ENCODE measurements around the gene SH3PXD2B. TPM values are rescaled to one million over a fixed set of nuclear protein-coding genes. Genes with fewer than 3 reads are reported as not detected.

The SH3PXD2B gene
- total and polyA plus RNA-seq, 2 of the 4 experiments (the other 2 are of a cell fraction), result 8.2 to 14.4 TPM

- dilution Hi-C loops (cut with HindIII; ENCODE audit: low sequenced_read_pairs, unreplicated experiment), result no loop called here
- no peak overlapping the region for H2BK5ac ChIP-seq (ENCODE audit: low read depth, low read length, poor library complexity, severe bottlenecking)
- no peaks in the 10 kb centered on the region for H3K36me3 ChIP-seq (ENCODE audit: control insufficient read depth, insufficient read depth, low read length)
- H2AFZ ChIP-seq (replicated peaks; ENCODE audit: low read length, poor library complexity), result no peak overlapping the region
- intact Hi-C loops (cut with micrococcal nuclease), result no loop called here
- CTCF ChIA-PET, result no interaction called here
- H3K14ac ChIP-seq (replicated peaks; ENCODE audit: low read depth, low read length), result no peak overlapping the region
- no peak overlapping the region for H3K56ac ChIP-seq (ENCODE audit: extremely low read depth, insufficient read depth, low read length)
- H3K27ac ChIP-seq (ENCODE audit: insufficient read depth, low read length), result no peak overlapping the region
- peaks cover 49% of the 10 kb centered on the region for H3K27me3 ChIP-seq (ENCODE audit: control insufficient read depth, insufficient read depth, low read length)
- no peak overlapping the region for H4K91ac ChIP-seq (ENCODE audit: insufficient read depth, low read depth, low read length)
- no peak for TF ChIP-seq USF2 (IDR thresholded peaks at IDR 0.05; ENCODE audit: low read depth, low read length)
- no TSS peak for BruUV-seq (replicated peaks)
- no peaks in the 10 kb centered on the region for H4K20me1 ChIP-seq (ENCODE audit: insufficient read depth, low read length)
- DNase-seq, result no peak
- no peak overlapping the region for H3K18ac ChIP-seq (ENCODE audit: low read depth, low read length)
- H2AK9ac ChIP-seq (replicated peaks; ENCODE audit: low read depth, low read length, poor library complexity), result no peak overlapping the region
- WGBS, 2 experiments (ENCODE audit: extremely low coverage in 2 of 2, insufficient read length in 1 of 2), result 60% methylated on average over 1 of the region's 8 CpGs; no CpG with 5 or more reads in 1 of the 2 experiments
- POLR2A ChIA-PET (ENCODE audit: unreplicated experiment), result no interaction called here
- H3K4me3 ChIP-seq (ENCODE audit: insufficient read depth, low read depth, low read length), result no peak overlapping the region
- H2AK5ac ChIP-seq (ENCODE audit: low read depth, low read length), result no peak overlapping the region
- H3K9me3 ChIP-seq (ENCODE audit: control insufficient read depth, insufficient read depth, low read length), result no peaks in the 10 kb centered on the region
- H3K9ac ChIP-seq (ENCODE audit: low read depth, low read length), result no peak overlapping the region
- H2BK15ac ChIP-seq (ENCODE audit: low read depth, low read length), result no peak overlapping the region
- ATAC-seq (ENCODE audit: low read depth), result no peak
- H3K9me1 ChIP-seq (ENCODE audit: insufficient read depth, low read length), result no peaks in the 10 kb centered on the region
- H2BK120ac ChIP-seq (ENCODE audit: low read depth, low read length), result no peak overlapping the region
- no peak overlapping the region for H3K23ac ChIP-seq (ENCODE audit: low read depth, low read length)
- H3K4me2 ChIP-seq (ENCODE audit: low read depth, low read length), result no peak overlapping the region
- H3K4me1 ChIP-seq (ENCODE audit: control insufficient read depth, insufficient read depth, low read length), result no peaks in the 10 kb centered on the region
- no peak overlapping the region for H3K4ac ChIP-seq (ENCODE audit: low read depth, low read length)
- no peak overlapping the region for H2BK20ac ChIP-seq (ENCODE audit: low read depth, low read length)
- H4K8ac ChIP-seq (ENCODE audit: low read depth in 2 of 2, low read length in 2 of 2), result no peak overlapping the region
- H3K79me1 ChIP-seq (ENCODE audit: low read depth in 1 of 2, low read length in 2 of 2), result no peaks in the 10 kb centered on the region
- in situ Hi-C loops (cut with MboI; ENCODE audit: low sequenced_read_pairs), result no loop called here
- H4K5ac ChIP-seq (ENCODE audit: low read depth, low read length), result no peak overlapping the region
Observed at GRCh38 chr5:172502410-172502809, 48.1 kb upstream of the SH3PXD2B start.

Data from IMR-90 (cell line).